A549 (cell line): ENCODE data around the gene PTPRG. TPM values are rescaled to one million over a fixed set of nuclear protein-coding genes. Genes with fewer than 3 reads are reported as not detected.

Source experiments
- ATAC-seq, 2 experiments: fragments of 200-7000 bp in 1 of 2; fragments of >200 bp in 1 of 2; cut with Nextera tagmentation in 1 of 2; cut with Tn5 transposase in 1 of 2; 3 replicates each; pipeline versions ENCODE4 v1.8.0 to v1.9.1; 2018 to 2020; ENCODE audit warnings: mild to moderate bottlenecking in 1 of 2, moderate library complexity in 1 of 2
- CTCF ChIA-PET: fragments of 300-600 bp; sonication (Branson Sonifier 250); formaldehyde crosslinking; extraction: SDS; loops from one replicate; lab custom pipeline; 2021; ENCODE audit warnings: antibody characterized with exemption, inconsistent platforms; lab: Yijun Ruan, JAX
- POLR2A ChIA-PET: fragments of 350-600 bp; formaldehyde crosslinking; extraction: SDS; loops from one replicate; lab custom pipeline; 2021; ENCODE audit warnings: antibody characterized with exemption, inconsistent platforms; lab: Yijun Ruan, JAX
- DNase-seq, 2 experiments: peaks; one replicate each; pipeline versions ENCODE4 v3.0.0 to v3.0.0-alpha.2; 2011 to 2016; ENCODE audit warnings: low read depth in 1 of 2, low spot score in 1 of 2
- FAIRE-seq: peaks from 2 replicates; lab custom pipeline; 2011; peaks lifted over from hg19 to GRCh38; lab: Jason Lieb, UNC
- H3K27ac ChIP-seq, 2 experiments: fragments of >200 bp; sonication (Bioruptor Twin); formaldehyde crosslinking; 3 replicates each; pipeline ENCODE4 v1.5.1; 2016 to 2017
- H3K4me1 ChIP-seq: fragments of >200 bp; sonication (Bioruptor Twin); formaldehyde crosslinking; 3 replicates; pipeline ENCODE4 v1.6.1; 2016
- H3K4me2 ChIP-seq: fragments of >200 bp; sonication (Bioruptor Twin); formaldehyde crosslinking; 3 replicates; pipeline ENCODE4 v1.6.1; 2016
- H3K4me3 ChIP-seq: fragments of >200 bp; sonication (Bioruptor Twin); formaldehyde crosslinking; 3 replicates; pipeline ENCODE4 v1.5.1; 2016
- H3K9me3 ChIP-seq: fragments of >200 bp; sonication (Bioruptor Twin); formaldehyde crosslinking; 3 replicates; pipeline ENCODE4 v1.6.1; 2016
- BCL3 ChIP-seq: fragments of >200 bp; sonication (Bioruptor Twin); formaldehyde crosslinking; IDR thresholded peaks from 3 replicates; pipeline ENCODE4 v1.6.1; 2016
- BHLHE40 ChIP-seq: IDR thresholded peaks from 2 replicates; pipeline ENCODE4 v1.6.1; 2012; ENCODE audit warnings: low read depth, low read length, inconsistent platforms
- CBX2 ChIP-seq: fragments of 200-600 bp; sonication (generic); IDR thresholded peaks from 2 replicates; pipeline ENCODE4 v1.6.1; 2016; ENCODE audit warnings: low read depth, mild to moderate bottlenecking, borderline replicate concordance
- CBX8 ChIP-seq: fragments of 200-600 bp; sonication (generic); IDR thresholded peaks from 2 replicates; pipeline ENCODE4 v1.6.1; 2016
- ESRRA ChIP-seq: fragments of 150-350 bp; IDR thresholded peaks from 2 replicates; pipeline ENCODE4 v1.6.1; 2014; ENCODE audit warnings: mild to moderate bottlenecking, low read length, borderline replicate concordance
- GATA3 ChIP-seq: IDR thresholded peaks from 2 replicates; pipeline ENCODE4 v1.6.1; 2012; ENCODE audit warnings: borderline replicate concordance
- HDAC2 ChIP-seq: fragments of 200-600 bp; sonication (generic); IDR thresholded peaks from 2 replicates; pipeline ENCODE4 v1.6.1; 2016
- HEYL ChIP-seq: fragments of 250-450 bp; sonication (Bioruptor Pico); IDR thresholded peaks from 2 replicates; pipeline ENCODE4 v1.8.0; 2021; ENCODE audit warnings: mild to moderate bottlenecking, moderate library complexity
- HOXB13 ChIP-seq: fragments of 250-450 bp; sonication (Bioruptor Pico); IDR thresholded peaks from 2 replicates; pipeline ENCODE4 v1.5.0; 2020; ENCODE audit warnings: low read depth, mild to moderate bottlenecking, moderate library complexity
- JUNB ChIP-seq: fragments of >200 bp; sonication (Bioruptor Twin); formaldehyde crosslinking; IDR thresholded peaks from 2 replicates; pipeline ENCODE4 v1.6.1; 2016
- KDM1A ChIP-seq: fragments of 200-600 bp; sonication (generic); IDR thresholded peaks from 2 replicates; pipeline ENCODE4 v1.6.1; 2016; ENCODE audit warnings: low read depth, mild to moderate bottlenecking
- MAFK ChIP-seq: fragments of 450-650 bp; IDR thresholded peaks from 2 replicates; pipeline ENCODE4 v1.6.1; 2014; ENCODE audit not compliant: partially characterized antibody
- NFE2L2 ChIP-seq: fragments of 150-350 bp; conservative IDR thresholded peaks from 2 replicates; pipeline ENCODE4 v1.6.1; 2014; ENCODE audit warnings: low read length
- NPAS2 ChIP-seq: fragments of 250-450 bp; sonication (Bioruptor Pico); IDR thresholded peaks from 2 replicates; pipeline ENCODE4 v1.8.0; 2022; ENCODE audit warnings: mild to moderate bottlenecking, moderate library complexity, borderline replicate concordance
- PBX3 ChIP-seq: IDR thresholded peaks from 2 replicates; pipeline ENCODE4 v1.6.1; 2012
- PHF8 ChIP-seq: fragments of 200-600 bp; sonication (generic); IDR thresholded peaks from 2 replicates; pipeline ENCODE4 v1.6.1; 2016; ENCODE audit warnings: low read depth, mild to moderate bottlenecking, antibody characterized with exemption, moderate library complexity, borderline replicate concordance
- POLR2A ChIP-seq: IDR thresholded peaks from 2 replicates; pipeline ENCODE4 v1.6.1; 2012; ENCODE audit warnings: mild to moderate bottlenecking, low read length
- POLR2AphosphoS2 ChIP-seq: conservative IDR thresholded peaks from 2 replicates; pipeline ENCODE4 v1.6.1; 2012; ENCODE audit warnings: low read length, improper control_type of control experiment, inconsistent platforms
- RCOR1 ChIP-seq: fragments of 150-350 bp; IDR thresholded peaks from 2 replicates; pipeline ENCODE4 v1.6.1; 2014; ENCODE audit warnings: antibody characterized with exemption, low read length, low read depth
- RFX5 ChIP-seq: fragments of 450-650 bp; IDR thresholded peaks from 2 replicates; pipeline ENCODE4 v1.7.1; 2014; ENCODE audit warnings: antibody characterized with exemption, mild to moderate bottlenecking, moderate library complexity
- SREBF2 ChIP-seq: fragments of 450-650 bp; IDR thresholded peaks from 2 replicates; pipeline ENCODE4 v1.6.1; 2014; ENCODE audit warnings: mild to moderate bottlenecking, moderate library complexity
- TFCP2L1 ChIP-seq: fragments of 250-450 bp; sonication (Bioruptor Pico); IDR thresholded peaks from 2 replicates; pipeline ENCODE4 v1.5.0; 2021; ENCODE audit warnings: mild to moderate bottlenecking
- USF2 ChIP-seq: fragments of 450-650 bp; IDR thresholded peaks from 2 replicates; pipeline ENCODE4 v1.6.1; 2014; ENCODE audit warnings: antibody characterized with exemption
- ZFP36 ChIP-seq: fragments of 450-650 bp; IDR thresholded peaks from 2 replicates; pipeline ENCODE4 v1.6.1; 2014; ENCODE audit warnings: borderline replicate concordance; ENCODE audit not compliant: partially characterized antibody
- ZSCAN20 ChIP-seq: fragments of 250-450 bp; sonication (Bioruptor Pico); IDR thresholded peaks from 2 replicates; pipeline ENCODE4 v1.8.0; 2022; ENCODE audit warnings: mild to moderate bottlenecking, moderate library complexity
- WGBS: methylation state at CpG from one replicate; pipeline ENCODE4 v1.1.6; 2017; ENCODE audit errors: missing lambda C conversion rate; 5-methylcytosine and 5-hydroxymethylcytosine counted together
- polyA plus RNA-seq, 4 experiments: library from polyadenylated mRNA; depleted of rRNA in 3 of 4; stranded (reverse); fragments of >200 nt; fragmentation: RNase III in 1 of 4; extraction: RNeasy Plus Mini Kit Qiagen cat#74134 plus additional on column Dnase treatment in 1 of 4; gene quantifications; 2 replicates in 3 of 4; 3 replicates in 1 of 4; pipeline ENCODE4 v1.2.3, GENCODE V29; 2011 to 2017

Gene PTPRG
- polyA plus RNA-seq, 2 of the 4 experiments (the other 2 are of a cell fraction), result 4.5 to 4.8 TPM

- FAIRE-seq (no peak), ATAC-seq (no peak)
- CTCF ChIA-PET, result no interaction called here
- TF ChIP-seq PBX3 (no peak), MAFK (no peak), USF2 (no peak), CBX2 (no peak), HEYL (CRISPR knock-in tag) (no peak), POLR2A (no peak), BHLHE40 (no peak), GATA3 (no peak), PHF8 (no peak), NPAS2 (CRISPR knock-in tag) (no peak), HOXB13 (CRISPR knock-in tag) (no peak), ZSCAN20 (CRISPR knock-in tag) (no peak), POLR2AphosphoS2 (no peak), HDAC2 (no peak), RCOR1 (no peak)
- TF ChIP-seq, all 56 proteins: peak for 0
- Histone ChIP-seq H3K4me2 (no peak overlapping the region), H3K27ac (no peak overlapping the region), H3K9me3 (no peaks in the 10 kb centered on the region), H3K4me3 (no peak overlapping the region), H3K4me1 (no peaks in the 10 kb centered on the region)
- POLR2A ChIA-PET, result no interaction called here
- no peak for DNase-seq
These were observed 485.0 kb downstream of the PTPRG start for GRCh38 chr3:62046326-62046725.

GRCh38 chr3:62048577-62048976 lies 487.2 kb downstream of the PTPRG start:
- TF ChIP-seq RCOR1, result no peak
- no peak for TF ChIP-seq RFX5
- TF ChIP-seq MAFK, result peak; percentile 88
- TF ChIP-seq, all 56 proteins: peak for 1
- DNase-seq (no peak), FAIRE-seq (no peak), ATAC-seq (no peak)
- ChIA-PET CTCF (no interaction called here), POLR2A (interaction anchor here (0.7 kb wide), 1 partner anchor 26 kb away, joined by 4 read pairs; no protein-coding TSS in a partner anchor)
- 28% methylated on average over 3 of the region's 3 CpGs for WGBS
- H3K4me2 ChIP-seq, result no peak overlapping the region
- no peaks in the 10 kb centered on the region for H3K4me1 ChIP-seq
- no peak overlapping the region for H3K4me3 ChIP-seq
- H3K9me3 ChIP-seq, result no peaks in the 10 kb centered on the region
- no peak overlapping the region for H3K27ac ChIP-seq

- ChIA-PET CTCF (no interaction called here), POLR2A (interaction anchor here (0.7 kb wide), 1 partner anchor 27 kb away, joined by 4 read pairs; no protein-coding TSS in a partner anchor)
- ATAC-seq (no peak), FAIRE-seq (no peak), DNase-seq (no peak)
- 48% methylated on average over 6 of the region's 6 CpGs for WGBS
- Histone ChIP-seq H3K4me2 (no peak overlapping the region), H3K27ac (no peak overlapping the region), H3K9me3 (no peaks in the 10 kb centered on the region), H3K4me1 (no peaks in the 10 kb centered on the region), H3K4me3 (no peak overlapping the region)
- TF ChIP-seq SREBF2 (no peak), TFCP2L1 (no peak), NFE2L2 (no peak), JUNB (no peak), CBX8 (no peak), ESRRA (no peak), BCL3 (no peak), KDM1A (no peak), ZFP36 (no peak)
These were observed 487.7 kb downstream of the PTPRG start for GRCh38 chr3:62049033-62049432.
